Measurements from ENCODE around the gene ATP5F1B. TPM values are rescaled to one million over a fixed set of nuclear protein-coding genes. Genes with fewer than 3 reads are reported as not detected.

Gene ATP5F1B
- total RNA-seq, 1 donor from 2014 or later = 518 TPM

DNA sequence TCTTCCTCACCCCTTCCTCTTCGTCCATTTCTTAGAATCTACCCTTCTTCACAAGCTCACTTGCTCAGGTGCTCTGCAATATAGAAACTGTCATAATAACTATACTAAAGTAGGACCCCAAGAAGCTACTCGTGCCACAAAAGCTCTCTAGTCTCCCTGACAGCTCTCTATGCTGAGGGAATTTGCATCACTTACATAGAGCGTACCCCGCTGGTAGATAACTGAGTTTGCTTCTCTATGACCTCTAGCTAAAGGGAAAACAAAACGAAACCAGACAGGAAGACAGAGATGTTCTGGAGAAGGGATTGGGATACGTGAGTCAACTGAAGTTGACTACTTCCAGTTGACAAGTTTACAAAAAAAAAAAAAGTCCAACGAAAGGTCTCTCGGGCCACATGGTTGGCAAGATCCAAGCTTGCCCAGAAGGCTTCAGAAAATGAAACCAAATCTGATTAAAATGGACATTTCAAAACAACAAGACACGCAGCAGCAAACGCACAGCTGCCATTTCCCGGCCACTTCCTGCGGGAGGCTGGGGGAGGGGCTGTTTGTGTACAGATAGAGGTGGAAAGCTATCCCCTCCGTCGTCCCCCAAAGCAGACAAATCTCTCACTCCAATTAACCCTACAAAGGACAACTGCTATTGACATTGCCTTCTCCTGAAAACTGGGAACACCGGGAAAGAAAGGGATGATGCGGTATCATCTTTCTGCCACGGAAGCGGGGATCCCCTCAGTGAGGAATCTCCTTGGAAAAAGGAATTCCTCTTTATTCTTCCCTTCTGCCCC lies 16.9 kb downstream of the ATP5F1B start:
- intact Hi-C loops (cut with micrococcal nuclease) = loop anchor here (1.0 kb wide), 1 partner anchor 7 kb away; no protein-coding TSS in a partner anchor

DNA sequence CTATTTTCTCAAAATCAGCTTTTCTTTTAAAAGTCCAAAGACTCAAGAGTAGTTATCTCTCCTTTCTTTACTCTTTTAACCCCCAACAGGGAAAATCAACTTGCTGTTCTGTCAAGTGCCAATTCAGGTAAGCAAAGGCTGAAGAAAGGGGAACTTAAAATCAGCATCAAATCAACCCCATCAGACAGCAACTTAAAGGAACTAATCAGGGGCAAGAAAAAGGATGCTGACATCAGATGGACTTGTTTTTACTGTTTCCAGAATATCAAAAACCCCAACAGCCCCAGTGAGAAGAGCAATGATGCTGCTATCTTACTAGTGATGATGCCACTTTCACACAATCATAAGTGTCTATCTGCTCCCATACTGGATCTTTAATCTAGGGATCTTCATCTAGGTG lies 19.1 kb downstream of the ATP5F1B start:
- intact Hi-C loops (cut with micrococcal nuclease) = no loop called here

DNA sequence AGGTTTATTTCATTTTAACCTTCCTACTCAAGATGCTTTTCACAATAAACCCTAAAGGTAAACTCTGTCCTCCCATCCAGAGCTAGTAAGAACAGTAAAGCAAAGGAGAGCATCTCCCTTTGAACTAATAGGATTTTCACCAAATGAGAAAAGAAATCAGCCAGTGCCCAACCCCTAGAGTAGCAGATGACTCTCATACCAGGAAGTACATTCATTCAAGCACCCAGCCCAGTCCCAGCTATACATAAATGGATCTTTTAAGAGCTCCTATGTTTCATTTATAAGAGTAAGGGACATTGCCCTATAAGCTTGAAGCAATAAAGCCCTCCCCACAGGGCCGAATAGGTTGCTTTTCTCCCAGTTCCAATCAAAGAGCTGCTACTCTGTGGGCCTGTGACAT lies 23.2 kb downstream of the ATP5F1B start:
- intact Hi-C loops (cut with micrococcal nuclease) = no loop called here

DNA sequence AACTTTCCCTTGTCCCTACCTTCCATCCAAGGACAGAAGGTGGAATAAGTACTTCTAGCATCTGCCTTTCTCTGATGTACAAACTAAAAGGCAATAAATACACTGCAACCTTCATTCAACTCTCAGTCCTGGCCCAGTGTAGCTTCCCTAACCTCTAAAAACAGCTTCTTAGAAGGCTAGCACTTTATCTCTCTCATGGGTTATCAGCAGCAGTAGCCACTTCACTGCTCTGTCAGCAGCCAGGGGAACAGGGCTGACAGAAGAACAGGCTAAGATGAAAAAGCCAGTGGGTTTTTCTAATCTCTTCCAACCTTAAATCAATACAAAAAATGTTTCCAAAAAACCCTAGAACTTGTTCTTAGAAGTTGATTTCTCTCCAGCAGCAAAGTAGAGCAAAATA lies 28.9 kb downstream of the ATP5F1B start:
- intact Hi-C loops (cut with micrococcal nuclease) = no loop called here

DNA sequence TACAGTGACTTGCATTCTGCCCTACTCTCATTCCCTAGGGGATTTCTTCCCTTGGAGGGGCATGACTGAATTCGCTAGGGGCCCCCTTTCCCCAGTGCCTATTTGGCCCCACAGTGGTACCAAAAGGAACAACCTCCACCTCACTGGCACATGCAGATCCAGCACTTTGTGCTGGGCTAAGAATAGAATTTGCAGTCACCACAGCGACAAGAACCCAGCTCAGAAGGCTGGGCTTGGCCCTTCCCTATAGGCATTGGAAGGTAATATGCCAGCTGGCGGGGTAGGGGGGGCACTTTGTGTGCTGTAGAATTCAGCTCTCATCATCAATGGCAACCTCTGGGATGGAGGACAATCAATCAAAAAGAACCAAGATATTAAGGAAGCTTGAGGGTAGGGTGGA lies 29.5 kb downstream of the ATP5F1B start:
- intact Hi-C loops (cut with micrococcal nuclease) = no loop called here

DNA sequence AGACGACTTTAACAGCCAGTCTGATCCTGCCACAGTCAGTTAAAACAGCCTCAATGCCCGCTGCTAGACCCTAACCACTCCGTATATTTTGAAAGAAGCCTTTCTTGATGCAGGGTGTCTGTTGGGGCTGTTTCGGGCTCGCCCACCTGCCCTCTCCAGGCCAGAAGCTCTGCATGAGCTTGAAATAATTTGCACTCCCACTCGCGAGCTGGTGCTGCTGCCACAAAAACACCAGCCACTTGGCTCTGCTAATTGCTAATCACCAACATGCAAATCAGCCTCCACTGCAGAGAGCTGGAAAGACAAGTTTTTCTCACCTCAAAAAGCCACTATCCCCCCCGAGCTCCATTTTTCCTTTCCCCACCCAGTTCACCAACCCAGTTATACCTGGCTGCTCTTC lies 31.2 kb downstream of the ATP5F1B start:
- intact Hi-C loops (cut with micrococcal nuclease) = no loop called here

DNA sequence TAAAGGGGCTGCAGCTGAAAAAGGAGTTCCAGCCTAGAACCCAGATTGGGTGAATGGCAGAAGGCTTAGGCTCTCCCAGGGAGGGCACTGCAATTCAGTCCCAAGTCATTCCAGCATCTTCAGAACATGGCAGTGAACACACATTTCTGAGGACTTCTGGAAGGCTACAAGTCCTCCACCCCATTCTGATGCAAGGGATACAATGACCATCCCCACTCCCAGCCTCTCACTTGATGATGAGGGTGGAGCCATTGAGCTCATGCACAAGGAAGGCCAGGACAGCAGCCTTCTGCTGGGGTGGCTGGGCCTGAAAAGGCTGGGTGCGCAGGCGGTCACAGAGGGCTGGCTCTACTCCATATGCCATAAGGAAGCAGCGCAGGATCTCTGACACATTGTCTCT lies 41.4 kb downstream of the ATP5F1B start:
- intact Hi-C loops (cut with micrococcal nuclease) = no loop called here

DNA sequence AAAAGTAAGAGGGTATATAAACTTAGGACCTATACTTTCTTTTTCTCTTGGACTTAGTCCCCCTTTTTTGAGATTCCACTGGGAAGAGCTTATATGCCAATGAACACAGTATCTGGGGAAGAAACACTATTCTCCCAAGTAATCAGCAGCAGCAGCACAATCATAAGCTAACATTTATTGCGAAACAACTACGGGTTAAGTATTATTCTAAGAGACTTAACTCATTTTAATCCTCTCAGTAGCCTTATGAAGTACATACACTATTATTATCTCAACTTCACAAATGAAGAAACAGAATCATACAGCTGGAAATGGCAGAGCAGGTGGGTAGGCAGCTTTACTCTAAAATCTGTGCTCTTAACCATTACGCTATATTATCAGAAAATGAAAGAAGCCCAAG lies 43.5 kb downstream of the ATP5F1B start:
- intact Hi-C loops (cut with micrococcal nuclease) = no loop called here

DNA sequence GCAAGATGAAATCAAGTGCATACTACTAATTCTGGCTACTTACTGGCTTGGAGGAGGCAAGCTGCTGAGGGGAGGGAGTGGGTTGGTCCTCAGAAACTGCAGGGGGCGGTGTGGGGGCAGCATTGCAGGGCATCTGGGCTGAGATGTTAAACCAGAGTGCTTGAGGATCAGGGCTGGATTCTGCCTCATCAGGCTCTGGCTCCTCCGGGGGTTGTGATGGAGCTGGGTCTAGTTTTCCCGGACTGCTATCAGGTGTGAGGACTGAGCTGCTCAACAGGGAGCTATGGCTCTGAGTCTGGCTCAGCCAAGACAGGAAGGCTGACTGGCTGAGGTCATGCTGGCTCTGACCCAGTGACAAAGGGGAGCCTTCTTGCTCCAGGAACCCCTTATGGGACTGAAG lies 44.3 kb downstream of the ATP5F1B start:
- intact Hi-C loops (cut with micrococcal nuclease) = no loop called here

DNA sequence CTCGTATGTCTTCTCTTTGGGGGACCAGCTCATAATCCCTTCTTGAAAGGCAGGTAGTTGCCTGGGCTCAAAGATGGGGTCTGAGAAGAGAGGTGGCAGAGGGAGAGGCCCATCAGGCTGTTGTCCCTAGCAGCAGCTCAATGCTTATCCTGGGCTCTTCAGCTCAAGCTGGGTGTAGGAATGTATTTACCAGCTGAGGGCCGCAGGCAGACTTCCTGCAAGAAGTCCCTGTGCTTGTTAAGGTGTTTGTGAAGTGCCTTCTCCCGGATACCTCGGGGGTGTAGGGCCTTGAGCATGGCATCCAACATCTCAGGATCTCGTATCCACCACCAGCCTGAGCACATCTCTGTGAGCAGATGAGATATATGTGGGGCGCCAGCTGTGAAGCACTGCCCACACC lies 45.0 kb downstream of the ATP5F1B start:
- intact Hi-C loops (cut with micrococcal nuclease) = no loop called here

DNA sequence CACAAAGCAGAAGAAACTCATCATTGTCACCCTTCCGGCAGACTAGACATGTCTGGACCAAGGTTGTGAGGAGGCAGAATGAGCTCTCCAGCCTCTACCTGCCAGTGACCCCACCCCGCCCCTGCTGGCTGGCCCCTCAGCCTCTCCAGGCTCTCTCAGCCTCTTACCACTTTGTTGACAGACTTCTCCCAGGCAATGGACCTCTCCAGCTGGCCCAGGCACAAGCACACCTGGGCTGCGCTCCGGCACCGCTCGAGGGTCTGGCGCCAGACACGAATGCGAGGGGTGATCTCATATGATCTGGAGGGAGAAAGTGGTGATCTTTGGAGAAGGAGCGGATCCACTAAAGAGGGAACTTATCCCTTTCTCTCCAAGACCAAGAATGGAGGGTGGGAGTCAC lies 46.0 kb downstream of the ATP5F1B start:
- intact Hi-C loops (cut with micrococcal nuclease) = no loop called here

DNA sequence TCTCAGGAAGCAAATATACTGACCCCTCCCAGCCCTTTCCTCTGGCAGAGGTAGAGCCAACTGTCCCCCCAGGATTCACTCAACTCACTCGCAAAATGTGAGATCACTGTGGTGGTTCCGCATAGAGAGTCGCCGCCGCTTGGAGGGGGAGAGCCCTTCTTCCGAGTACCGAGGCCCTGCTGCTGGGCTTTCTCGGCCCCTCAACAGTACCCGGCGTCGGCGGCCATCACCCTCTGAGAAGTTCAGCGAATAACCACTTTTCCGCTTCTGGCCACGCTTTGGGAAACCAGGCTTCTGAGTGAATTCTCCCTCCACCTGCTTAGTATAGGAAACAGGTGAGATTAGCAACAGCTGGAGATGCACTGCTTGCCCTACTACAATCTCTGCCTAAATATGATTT lies 46.7 kb downstream of the ATP5F1B start:
- intact Hi-C loops (cut with micrococcal nuclease) = no loop called here

DNA sequence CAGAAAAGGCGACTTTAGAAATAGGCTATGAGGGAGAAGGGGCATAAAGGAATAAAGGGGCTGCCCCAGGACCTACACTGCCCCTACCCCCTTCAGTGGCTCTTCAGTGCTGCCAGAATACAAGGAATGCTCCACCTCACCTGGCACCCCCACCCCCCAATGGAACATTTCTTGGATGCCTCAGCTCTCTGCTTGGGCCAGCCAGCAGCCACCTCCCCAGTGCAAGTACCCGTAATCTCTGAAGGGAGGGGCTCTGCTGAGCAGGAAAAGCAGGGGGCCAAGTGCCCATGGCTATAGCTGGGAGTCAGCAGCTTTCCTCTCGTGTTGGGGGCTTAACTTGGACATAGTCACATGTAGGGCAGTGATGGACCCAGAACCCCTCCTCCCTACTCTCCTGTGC lies 49.0 kb downstream of the ATP5F1B start:
- intact Hi-C loops (cut with micrococcal nuclease) = no loop called here

DNA sequence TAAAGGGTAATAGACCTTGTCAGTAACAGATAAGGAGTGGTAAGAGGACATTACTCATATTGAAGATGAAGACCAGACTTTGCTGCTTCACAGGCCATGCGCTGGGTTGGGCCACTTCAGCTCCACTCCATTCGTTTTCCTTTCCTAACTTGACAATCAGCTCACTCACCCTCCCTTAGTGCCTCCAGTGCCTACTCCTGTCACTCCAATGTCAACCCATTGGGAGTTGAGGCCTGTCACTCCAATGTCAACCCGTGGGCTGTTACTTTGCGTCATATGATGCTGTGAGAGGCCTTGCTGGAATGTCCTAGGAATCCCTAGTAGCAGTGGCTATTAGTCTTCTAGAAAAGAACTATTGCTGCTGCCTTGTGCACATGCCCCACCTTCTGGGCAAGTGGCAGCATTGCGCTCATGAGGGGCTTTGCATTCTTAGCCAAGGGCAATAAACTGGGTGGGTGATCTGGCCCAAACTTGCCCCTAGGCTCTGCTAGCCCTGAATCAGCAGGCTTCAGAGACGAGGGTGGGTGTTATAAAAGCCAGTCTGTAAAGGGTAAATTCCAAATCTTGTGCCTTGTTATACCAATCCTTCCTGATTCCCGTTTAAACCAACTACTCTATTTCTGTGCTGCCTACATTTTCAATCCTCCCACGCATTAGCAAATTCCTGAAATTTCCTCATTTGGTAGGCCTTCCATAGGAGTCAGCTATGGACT lies 51.7 kb downstream of the ATP5F1B start:
- intact Hi-C loops (cut with micrococcal nuclease) = loop anchor here (1.0 to 5.0 kb wide), 3 partner anchors 21 to 97 kb away; no protein-coding TSS in a partner anchor

DNA sequence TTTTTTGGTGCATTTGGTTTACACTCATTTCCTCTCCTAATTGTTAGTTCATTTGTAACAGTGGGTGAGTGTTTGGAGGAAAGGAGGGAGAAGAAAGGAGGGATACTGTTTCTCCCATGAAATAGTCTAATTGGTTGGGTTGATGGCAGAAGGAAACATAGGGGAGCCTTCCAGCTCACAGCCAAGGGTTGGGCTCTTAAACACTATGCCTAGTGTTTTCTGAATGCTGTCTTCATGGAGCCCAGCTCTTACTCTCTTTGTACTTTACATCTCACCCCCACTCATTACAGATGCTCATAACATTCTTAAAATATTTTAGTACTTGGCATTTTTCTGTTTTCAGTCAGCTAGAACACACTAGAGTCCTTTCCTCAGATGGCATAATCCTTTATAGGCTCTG lies 53.8 kb downstream of the ATP5F1B start:
- intact Hi-C loops (cut with micrococcal nuclease) = loop anchor here (5.0 kb wide), 1 partner anchor 95 kb away; no protein-coding TSS in a partner anchor

DNA sequence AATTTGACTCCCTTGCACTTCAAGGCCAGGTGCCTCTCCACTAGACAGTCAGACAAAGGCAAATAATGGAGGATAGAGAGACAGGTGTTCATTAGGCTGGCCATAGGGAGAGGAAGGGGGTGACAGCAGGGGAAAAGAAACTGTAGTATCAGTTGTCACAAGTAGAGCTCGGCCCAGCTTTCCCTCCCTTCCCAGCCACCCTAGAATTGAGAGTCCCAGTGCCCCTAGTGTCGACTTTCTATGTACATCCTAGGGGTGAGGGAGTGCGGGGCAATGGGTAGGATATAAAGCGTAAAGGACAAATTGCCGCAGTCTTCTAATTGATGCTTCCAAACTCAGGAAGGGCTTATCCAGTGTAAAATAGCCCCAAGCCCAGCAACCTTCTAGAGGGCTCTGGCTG lies 54.7 kb downstream of the ATP5F1B start:
- intact Hi-C loops (cut with micrococcal nuclease) = loop anchor here (5.0 kb wide), 1 partner anchor 94 kb away; no protein-coding TSS in a partner anchor

DNA sequence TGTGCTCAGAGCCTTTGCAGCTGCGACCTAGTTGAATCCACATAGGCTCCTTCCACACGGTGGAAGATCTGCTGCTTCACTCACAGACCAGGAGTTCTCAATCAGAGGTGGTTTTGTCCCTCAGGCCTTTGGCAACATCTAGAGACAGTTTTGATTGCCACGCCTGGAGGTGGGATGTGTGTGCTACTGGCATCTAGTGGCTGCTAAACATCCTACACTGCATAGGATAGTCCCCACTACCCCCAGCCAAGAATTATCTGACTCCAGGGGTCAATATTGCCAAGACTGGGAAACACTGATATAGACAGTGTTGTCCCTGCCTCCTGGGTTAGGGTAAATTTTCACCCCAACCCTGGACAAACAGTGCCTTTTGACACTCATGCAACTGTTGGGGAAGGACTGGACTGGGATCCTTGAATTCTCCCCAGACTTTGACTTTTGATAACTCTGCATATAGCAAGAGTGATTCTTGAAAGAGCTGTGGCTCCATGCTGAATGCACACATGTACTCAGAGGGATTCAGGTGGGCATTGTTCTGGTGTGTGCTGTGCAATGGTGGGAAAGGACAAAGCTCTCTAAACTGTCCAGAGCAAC lies 55.5 kb downstream of the ATP5F1B start:
- intact Hi-C loops (cut with micrococcal nuclease) = loop anchor here (5.0 kb wide), 1 partner anchor 93 kb away; no protein-coding TSS in a partner anchor

DNA sequence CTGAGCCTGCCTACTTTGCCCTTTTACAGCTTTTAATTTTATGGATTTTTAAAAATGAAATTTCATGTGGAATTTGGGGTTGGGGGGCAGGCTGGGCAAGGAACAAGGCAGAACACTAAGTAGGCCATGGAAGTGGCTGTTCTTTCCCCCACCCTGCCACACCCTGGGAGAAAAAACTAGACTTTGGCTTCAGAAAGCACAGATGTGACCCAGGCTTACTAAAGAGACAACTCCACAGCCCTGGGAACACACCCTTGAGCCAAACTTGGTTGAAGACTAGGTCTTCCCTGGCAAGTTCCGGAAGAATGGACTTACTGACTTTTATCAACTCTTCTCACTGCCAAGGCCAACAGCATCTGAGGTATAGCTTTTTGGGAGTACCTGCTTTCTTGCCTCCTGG lies 56.0 kb downstream of the ATP5F1B start:
- intact Hi-C loops (cut with micrococcal nuclease) = loop anchor here (5.0 kb wide), 1 partner anchor 92 kb away; no protein-coding TSS in a partner anchor

Data from T-helper 2 cell treated with Interferon-gamma antibody and Interleukin-4, amounts not matched to agents 100 ng/mL and 5 ng/mL, for 36 hours (primary cell).